ENCODE measurements around the gene JPT1. TPM values are rescaled to one million over a fixed set of nuclear protein-coding genes. Genes with fewer than 3 reads are reported as not detected.
A peak's percentile ranks its signal among the peaks of the same experiment; 100 is the strongest.

Gene JPT1
- total RNA-seq, 2 donors from 2014 or later, result 19.6 to 45.7 TPM

- no peaks in the 10 kb centered on the region for H3K36me3 ChIP-seq
- no peak for ATAC-seq (ENCODE audit: insufficient number of reproducible peaks, low FRiP score, low read depth)
- no peak overlapping the region for H3K4me3 ChIP-seq
- H3K9me3 ChIP-seq, result no peaks in the 10 kb centered on the region
- no peaks in the 10 kb centered on the region for H3K27me3 ChIP-seq (replicated peaks; ENCODE audit: insufficient read depth)
- peaks cover 10 to 23% of the 10 kb centered on the region in 2 donors for H3K4me1 ChIP-seq (ENCODE audit: control insufficient read depth in 1 of 2, low read depth in 2 of 2)
- DNase-seq (ENCODE audit: low spot score), result no peak
- TF ChIP-seq, protein P1, sequence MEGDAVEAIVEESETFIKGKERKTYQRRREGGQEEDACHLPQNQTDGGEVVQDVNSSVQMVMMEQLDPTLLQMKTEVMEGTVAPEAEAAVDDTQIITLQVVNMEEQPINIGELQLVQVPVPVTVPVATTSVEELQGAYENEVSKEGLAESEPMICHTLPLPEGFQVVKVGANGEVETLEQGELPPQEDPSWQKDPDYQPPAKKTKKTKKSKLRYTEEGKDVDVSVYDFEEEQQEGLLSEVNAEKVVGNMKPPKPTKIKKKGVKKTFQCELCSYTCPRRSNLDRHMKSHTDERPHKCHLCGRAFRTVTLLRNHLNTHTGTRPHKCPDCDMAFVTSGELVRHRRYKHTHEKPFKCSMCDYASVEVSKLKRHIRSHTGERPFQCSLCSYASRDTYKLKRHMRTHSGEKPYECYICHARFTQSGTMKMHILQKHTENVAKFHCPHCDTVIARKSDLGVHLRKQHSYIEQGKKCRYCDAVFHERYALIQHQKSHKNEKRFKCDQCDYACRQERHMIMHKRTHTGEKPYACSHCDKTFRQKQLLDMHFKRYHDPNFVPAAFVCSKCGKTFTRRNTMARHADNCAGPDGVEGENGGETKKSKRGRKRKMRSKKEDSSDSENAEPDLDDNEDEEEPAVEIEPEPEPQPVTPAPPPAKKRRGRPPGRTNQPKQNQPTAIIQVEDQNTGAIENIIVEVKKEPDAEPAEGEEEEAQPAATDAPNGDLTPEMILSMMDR (IDR thresholded peaks at IDR 0.05), result no peak
- no peak overlapping the region for H3K27ac ChIP-seq
These were observed 29.9 kb upstream of the JPT1 start for GRCh38 chr17:75183999-75184884.

DNA sequence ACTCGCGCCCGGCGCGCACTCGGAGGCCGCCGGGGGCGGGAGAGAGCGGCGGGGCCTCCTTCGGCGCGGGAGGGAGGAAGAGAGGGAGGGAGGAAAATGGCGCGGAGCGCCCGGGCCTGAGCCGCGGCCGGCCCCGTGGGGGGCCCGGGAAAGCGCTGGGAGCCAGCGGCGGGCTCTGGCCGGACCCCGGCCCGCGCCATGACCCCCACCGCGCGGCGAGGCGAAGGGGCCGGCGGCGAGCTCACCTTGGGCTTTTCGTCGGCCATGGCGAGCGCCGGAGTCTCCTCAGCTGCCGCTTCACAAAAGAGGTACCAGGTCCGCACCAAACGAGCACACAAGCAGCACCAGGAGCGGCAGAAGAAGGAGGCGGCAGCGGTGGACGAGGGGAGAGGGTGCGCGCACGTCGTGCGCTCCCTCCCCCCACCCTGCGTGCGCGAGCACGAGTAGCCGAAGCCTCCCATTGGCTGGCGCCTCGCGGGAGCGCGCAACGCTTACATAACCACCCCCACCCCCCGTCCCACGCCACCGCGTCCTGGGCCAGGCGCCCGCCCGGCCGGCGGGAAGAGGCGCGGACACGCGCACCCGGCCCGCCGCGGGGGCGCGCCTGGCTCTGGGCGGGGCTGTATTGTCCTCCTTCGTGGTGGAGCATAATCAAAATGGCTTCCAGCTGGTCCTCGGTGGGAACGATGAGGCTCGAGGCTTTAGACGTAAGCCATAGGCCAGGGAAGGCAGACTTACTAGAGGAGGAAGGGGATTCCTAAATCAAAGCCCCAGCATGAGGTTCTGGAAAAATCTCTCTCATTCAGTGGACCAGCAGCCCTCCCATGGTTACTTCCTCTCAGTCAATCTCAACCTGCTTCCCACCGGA is 28.5 kb upstream of the JPT1 start, which contains the start of gene SUMO2:
Gene SUMO2 (minus strand): TSS at position 391 of the 868 bp plus-strand sequence. CDS start 125 bp downstream, at position 266.
- H3K4me1 ChIP-seq (ENCODE audit: control insufficient read depth in 1 of 2, low read depth in 2 of 2), result peaks cover 10 to 26% of the 10 kb centered on the region in 2 donors
- peak; percentile 72 for DNase-seq (ENCODE audit: low spot score)
- peak; percentile 84 for ATAC-seq (ENCODE audit: insufficient number of reproducible peaks, low FRiP score, low read depth)
- no peaks in the 10 kb centered on the region for H3K27me3 ChIP-seq (replicated peaks; ENCODE audit: insufficient read depth)
- peak within 1 kb of the TSS; percentile 97 for H3K4me3 ChIP-seq
- TF ChIP-seq, protein P1 (IDR thresholded peaks at IDR 0.05), result peak; percentile 38
- H3K9me3 ChIP-seq, result no peaks in the 10 kb centered on the region
- peak within 1 kb of the TSS; percentile 97 to 98 for H3K27ac ChIP-seq
- H3K36me3 ChIP-seq, result peaks cover 7% of the 10 kb centered on the region

DNA sequence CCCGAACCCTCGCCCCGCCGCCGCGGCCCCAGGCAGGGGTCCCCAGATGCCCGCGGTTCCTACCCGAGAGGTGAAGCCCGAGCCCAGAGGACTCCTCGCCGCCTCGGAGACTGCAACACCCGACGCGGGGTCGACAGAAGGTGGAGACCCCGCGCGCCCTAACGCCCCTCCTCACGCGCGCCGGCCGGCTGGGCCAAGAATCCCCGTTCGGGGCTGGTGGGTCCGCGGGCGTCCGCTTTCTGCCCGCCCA is 27.9 kb upstream of the JPT1 start:
- H3K36me3 ChIP-seq, result peaks cover 7% of the 10 kb centered on the region
- H3K27me3 ChIP-seq (replicated peaks; ENCODE audit: insufficient read depth), result no peaks in the 10 kb centered on the region
- H3K9me3 ChIP-seq, result no peaks in the 10 kb centered on the region
- peak overlapping the region; percentile 97 for H3K4me3 ChIP-seq
- H3K27ac ChIP-seq, result peak overlapping the region; percentile 97 to 98
- no peak for DNase-seq (ENCODE audit: low spot score)
- TF ChIP-seq, protein P1 (IDR thresholded peaks at IDR 0.05), result no peak
- no peak for ATAC-seq (ENCODE audit: insufficient number of reproducible peaks, low FRiP score, low read depth)
- peaks cover 10 to 26% of the 10 kb centered on the region in 2 donors for H3K4me1 ChIP-seq (ENCODE audit: control insufficient read depth in 1 of 2, low read depth in 2 of 2)

- Histone ChIP-seq H3K36me3 (peaks cover 7% of the 10 kb centered on the region), H3K4me1 (ENCODE audit: control insufficient read depth in 1 of 2, low read depth in 2 of 2) (peaks cover 10 to 26% of the 10 kb centered on the region in 2 donors), H3K4me3 (peak overlapping the region; percentile 97), H3K27ac (peak overlapping the region; percentile 97 to 98), H3K9me3 (no peaks in the 10 kb centered on the region), H3K27me3 (replicated peaks; ENCODE audit: insufficient read depth) (no peaks in the 10 kb centered on the region)
- DNase-seq (ENCODE audit: low spot score), result no peak
- TF ChIP-seq, protein P1 (IDR thresholded peaks at IDR 0.05), result no peak
- no peak for ATAC-seq (ENCODE audit: insufficient number of reproducible peaks, low FRiP score, low read depth)
These were observed 27.5 kb upstream of the JPT1 start for GRCh38 chr17:75181608-75182318.

All from thoracic aorta (tissue), 2 donors.